BLaER1 treated with 17β-estradiol and CSF1 and Interleukin-3, amounts not matched to agents 10 nM and 100 nM (cell line): Measurements from ENCODE around the gene MUSK.
A peak's percentile ranks its signal among the peaks of the same experiment; 100 is the strongest.

Experiments used
- H3K27ac ChIP-seq, 11 experiments: shearing (Covaris generic); formaldehyde crosslinking; 2 replicates each; pipeline ENCODE4 v1.8.1; 2022
- H3K27me3 ChIP-seq, 11 experiments: shearing (Covaris generic); formaldehyde crosslinking; 2 replicates each; pipeline ENCODE4 v1.8.1; 2022
- H3K36me3 ChIP-seq, 11 experiments: shearing (Covaris generic); formaldehyde crosslinking; 2 replicates each; pipeline ENCODE4 v1.8.1; 2022
- H3K4me1 ChIP-seq, 10 experiments: shearing (Covaris generic); formaldehyde crosslinking; 2 replicates each; pipeline ENCODE4 v1.8.1; 2022
- H3K4me2 ChIP-seq, 11 experiments: shearing (Covaris generic); formaldehyde crosslinking; 2 replicates each; pipeline ENCODE4 v1.8.1; 2022
- H3K4me3 ChIP-seq, 10 experiments: shearing (Covaris generic); formaldehyde crosslinking; 2 replicates each; pipeline ENCODE4 v1.8.1; 2022
- H3K9ac ChIP-seq, 11 experiments: shearing (Covaris generic); formaldehyde crosslinking; 2 replicates each; pipeline ENCODE4 v1.8.1; 2022
- H3K9me3 ChIP-seq, 11 experiments: shearing (Covaris generic); formaldehyde crosslinking; replicated peaks in 1 of 11; 2 replicates each; pipeline ENCODE4 v1.8.1; 2022
- H4K20me1 ChIP-seq, 11 experiments: shearing (Covaris generic); formaldehyde crosslinking; 2 replicates each; pipeline ENCODE4 v1.8.1; 2022
- Cebpa-rat ChIP-seq, 11 experiments: shearing (Covaris generic); IDR thresholded peaks; 2 replicates each; pipeline ENCODE4 v1.8.1; 2022

MUSK gene

GRCh38 chr9:110748251-110748893 lies 79.8 kb downstream of the MUSK start:
- Histone ChIP-seq H4K20me1 (no peaks in the 10 kb centered on the region), H3K9ac (no peak overlapping the region), H3K27me3 (no peaks in the 10 kb centered on the region), H3K4me3 (no peak overlapping the region), H3K4me1 (peaks cover 0 to 15% (median 4%) of the 10 kb centered on the region in 10 experiments; a peak in 10 of 20 replicates), H3K4me2 (no peak overlapping the region), H3K27ac (no peak overlapping the region), H3K9me3 (no peaks in the 10 kb centered on the region), H3K36me3 (no peaks in the 10 kb centered on the region)
- TF ChIP-seq Cebpa-rat (IDR thresholded peaks at IDR 0.05): no peak

- no peaks in the 10 kb centered on the region for H3K27me3 ChIP-seq
- no peak overlapping the region for H3K9ac ChIP-seq
- H3K27ac ChIP-seq: no peak overlapping the region
- no peaks in the 10 kb centered on the region for H4K20me1 ChIP-seq
- peaks cover 0 to 16% (median 4%) of the 10 kb centered on the region in 10 experiments; a peak in 10 of 20 replicates for H3K4me1 ChIP-seq
- H3K9me3 ChIP-seq: no peaks in the 10 kb centered on the region
- TF ChIP-seq Cebpa-rat (IDR thresholded peaks at IDR 0.05): no peak
- no peak overlapping the region for H3K4me3 ChIP-seq
- H3K36me3 ChIP-seq: no peaks in the 10 kb centered on the region
- H3K4me2 ChIP-seq: no peak overlapping the region
These were observed 81.7 kb downstream of the MUSK start for GRCh38 chr9:110750272-110750671.

- Histone ChIP-seq H3K4me1 (peaks cover 0 to 16% (median 4%) of the 10 kb centered on the region in 10 experiments; a peak in 10 of 20 replicates), H3K27me3 (no peaks in the 10 kb centered on the region), H3K9ac (no peak overlapping the region), H3K4me3 (no peak overlapping the region), H3K27ac (peak overlapping the region in 2 of 11 experiments; percentile 8 to 24; a peak in 2 of 22 replicates), H3K4me2 (peak overlapping the region in 3 of 11 experiments; percentile 21 to 39 (median 32); a peak in 3 of 22 replicates), H4K20me1 (no peaks in the 10 kb centered on the region), H3K36me3 (no peaks in the 10 kb centered on the region), H3K9me3 (no peaks in the 10 kb centered on the region)
- no peak for TF ChIP-seq Cebpa-rat (IDR thresholded peaks at IDR 0.05)
These were observed 83.4 kb downstream of the MUSK start for GRCh38 chr9:110751971-110752370.

- Histone ChIP-seq H3K27me3 (no peaks in the 10 kb centered on the region), H3K4me1 (peaks cover 0 to 16% (median 2%) of the 10 kb centered on the region in 10 experiments; a peak in 10 of 20 replicates), H3K4me3 (no peak overlapping the region), H3K9me3 (no peaks in the 10 kb centered on the region), H3K9ac (no peak overlapping the region), H3K27ac (peak overlapping the region in 2 of 11 experiments; percentile 8 to 24; a peak in 2 of 22 replicates), H3K4me2 (peak overlapping the region in 4 of 11 experiments; percentile 4 to 39 (median 26); a peak in 4 of 22 replicates), H4K20me1 (no peaks in the 10 kb centered on the region), H3K36me3 (no peaks in the 10 kb centered on the region)
- TF ChIP-seq Cebpa-rat (IDR thresholded peaks at IDR 0.05): no peak
These were observed 84.2 kb downstream of the MUSK start for GRCh38 chr9:110752766-110753165.

- H3K27me3 ChIP-seq: no peaks in the 10 kb centered on the region
- H3K27ac ChIP-seq: 0 out of 22 replicates have a peak overlapping the region, but pooled peaks of 1 of the 11 experiments have one; percentile 14
- H4K20me1 ChIP-seq: no peaks in the 10 kb centered on the region
- peaks cover 0 to 16% (median 2%) of the 10 kb centered on the region in 10 experiments; a peak in 7 of 20 replicates for H3K4me1 ChIP-seq
- no peaks in the 10 kb centered on the region for H3K36me3 ChIP-seq
- 0 out of 22 replicates have a peak overlapping the region, but pooled peaks of 1 of the 11 experiments have one; percentile 39 for H3K4me2 ChIP-seq
- no peak overlapping the region for H3K9ac ChIP-seq
- peaks cover 0 to 6% (median under 1%) of the 10 kb centered on the region in 11 experiments; a peak in 8 of 22 replicates for H3K9me3 ChIP-seq
- no peak for TF ChIP-seq Cebpa-rat (IDR thresholded peaks at IDR 0.05)
- no peak overlapping the region for H3K4me3 ChIP-seq
These were observed 85.2 kb downstream of the MUSK start for GRCh38 chr9:110753731-110754231.

GRCh38 chr9:110755179-110755578 lies 86.6 kb downstream of the MUSK start:
- H3K4me2 ChIP-seq: no peak overlapping the region
- no peak overlapping the region for H3K27ac ChIP-seq
- H3K9me3 ChIP-seq: peaks cover 0 to 14% (median 5%) of the 10 kb centered on the region in 11 experiments; a peak in 8 of 22 replicates
- H3K4me3 ChIP-seq: no peak overlapping the region
- TF ChIP-seq Cebpa-rat (IDR thresholded peaks at IDR 0.05): no peak
- no peaks in the 10 kb centered on the region for H3K27me3 ChIP-seq
- H3K36me3 ChIP-seq: no peaks in the 10 kb centered on the region
- no peak overlapping the region for H3K9ac ChIP-seq
- H4K20me1 ChIP-seq: no peaks in the 10 kb centered on the region
- H3K4me1 ChIP-seq: peaks cover 0 to 16% (median 1%) of the 10 kb centered on the region in 10 experiments; a peak in 7 of 20 replicates

- TF ChIP-seq Cebpa-rat (IDR thresholded peaks at IDR 0.05): no peak
- no peak overlapping the region for H3K27ac ChIP-seq
- peaks cover 0 to 16% (median 5%) of the 10 kb centered on the region in 11 experiments; a peak in 8 of 22 replicates for H3K9me3 ChIP-seq
These were observed 89.6 kb downstream of the MUSK start for GRCh38 chr9:110758201-110758600.

GRCh38 chr9:110762783-110763182 lies 94.2 kb downstream of the MUSK start:
- Histone ChIP-seq H3K9ac (no peak overlapping the region), H3K4me1 (no peaks in the 10 kb centered on the region), H3K36me3 (no peaks in the 10 kb centered on the region), H3K4me3 (no peak overlapping the region), H3K4me2 (no peak overlapping the region), H3K9me3 (peaks cover 0 to 16% (median 5%) of the 10 kb centered on the region in 11 experiments; a peak in 8 of 22 replicates), H4K20me1 (no peaks in the 10 kb centered on the region), H3K27ac (no peak overlapping the region), H3K27me3 (no peaks in the 10 kb centered on the region)
- TF ChIP-seq Cebpa-rat (IDR thresholded peaks at IDR 0.05): no peak

More at GRCh38 chr9:110758201-110758600, 89.6 kb downstream of the MUSK start:
- H3K36me3 ChIP-seq: no peaks in the 10 kb centered on the region
- no peak overlapping the region for H3K4me3 ChIP-seq
- peaks cover 0 to 2% (median 0%) of the 10 kb centered on the region in 10 experiments; a peak in 3 of 20 replicates for H3K4me1 ChIP-seq
- H4K20me1 ChIP-seq: no peaks in the 10 kb centered on the region
- no peak overlapping the region for H3K4me2 ChIP-seq
- no peak overlapping the region for H3K9ac ChIP-seq
- H3K27me3 ChIP-seq: no peaks in the 10 kb centered on the region

GRCh38 chr9:110763568-110763967 lies 95.0 kb downstream of the MUSK start:
- Histone ChIP-seq H3K4me1 (no peaks in the 10 kb centered on the region), H4K20me1 (no peaks in the 10 kb centered on the region), H3K9ac (no peak overlapping the region), H3K4me3 (no peak overlapping the region), H3K9me3 (peaks cover 0 to 12% (median 5%) of the 10 kb centered on the region in 11 experiments; a peak in 8 of 22 replicates), H3K27ac (no peak overlapping the region), H3K27me3 (no peaks in the 10 kb centered on the region), H3K4me2 (no peak overlapping the region), H3K36me3 (no peaks in the 10 kb centered on the region)
- no peak for TF ChIP-seq Cebpa-rat (IDR thresholded peaks at IDR 0.05)
